Adrenal gland (tissue), 5 donors: Measurements from ENCODE around the gene PAQR9.

Source experiments
- CTCF ChIP-seq, 6 experiments: fragments of 450-650 bp in 4 of 6; fragments of 200-600 bp in 2 of 6; sonication (generic) in 1 of 6; IDR thresholded peaks; 1 replicate in 5 of 6; 2 replicates in 1 of 6; pipeline versions ENCODE4 v1.5.1 to v1.8.0; 2016 to 2021; ENCODE audit warnings: antibody characterized with exemption in 6 of 6, mild to moderate bottlenecking in 2 of 6, moderate library complexity in 1 of 6
- POLR2A ChIP-seq, 2 donors: fragments of 450-650 bp; IDR thresholded peaks; one replicate each; pipeline ENCODE4 v1.6.1; 2017; ENCODE audit warnings: antibody characterized with exemption in 2 of 2, mild to moderate bottlenecking in 2 of 2, moderate library complexity in 1 of 2
- donor health status: DM: no; HTN: no; CAD: no.

GRCh38 chr3:142945023-142945422, 18.5 kb downstream of the PAQR9 start:
- TF ChIP-seq CTCF (IDR thresholded peaks at IDR 0.05) (no peak), POLR2A (IDR thresholded peaks at IDR 0.05) (no peak)
